ENCODE results near the gene ABLIM2.

ABLIM2 gene

GRCh38 chr4:8110071-8110986 lies 48.3 kb downstream of the ABLIM2 start:
- DNase-seq = peak in 3 of 10 donors; percentile 64 to 72 (median 65)
- intact Hi-C loops (cut with DNase I) = no loop called here

- peak in 3 of 10 donors; percentile 46 to 78 (median 77) for DNase-seq
- intact Hi-C loops (cut with DNase I) = no loop called here
These were observed 49.1 kb downstream of the ABLIM2 start for GRCh38 chr4:8109406-8110065.

- intact Hi-C loops (cut with DNase I) = no loop called here
- DNase-seq = peak in 3 of 10 donors; percentile 23 to 74 (median 67)
These were observed 49.6 kb downstream of the ABLIM2 start for GRCh38 chr4:8108991-8109390.

- intact Hi-C loops (cut with DNase I) = no loop called here
These were observed 50.4 kb downstream of the ABLIM2 start for GRCh38 chr4:8108261-8108660.

GRCh38 chr4:8107146-8107657 lies 51.4 kb downstream of the ABLIM2 start:
- intact Hi-C loops (cut with DNase I) = no loop called here

More at GRCh38 chr4:8108261-8108660, 50.4 kb downstream of the ABLIM2 start:
- peak in 2 of 10 donors; percentile 71 to 76 for DNase-seq

GRCh38 chr4:8106451-8107025 lies 52.1 kb downstream of the ABLIM2 start:
- peak in 3 of 10 donors; percentile 31 to 72 (median 69) for DNase-seq
- intact Hi-C loops (cut with DNase I) = no loop called here

More at GRCh38 chr4:8107146-8107657, 51.4 kb downstream of the ABLIM2 start:
- DNase-seq = peak in 3 of 10 donors; percentile 49 to 52 (median 51)

- peak in 3 of 10 donors; percentile 60 to 78 (median 72) for DNase-seq
- intact Hi-C loops (cut with DNase I) = no loop called here
These were observed 53.1 kb downstream of the ABLIM2 start for GRCh38 chr4:8105306-8106100.

- intact Hi-C loops (cut with DNase I) = no loop called here
- DNase-seq = peak in 4 of 10 donors; percentile 28 to 77 (median 68)
These were observed 53.9 kb downstream of the ABLIM2 start for GRCh38 chr4:8104491-8105305.

GRCh38 chr4:8103421-8104390 lies 54.9 kb downstream of the ABLIM2 start:
- intact Hi-C loops (cut with DNase I) = no loop called here

GRCh38 chr4:8102831-8103230 lies 55.8 kb downstream of the ABLIM2 start:
- DNase-seq = peak in 4 of 10 donors; percentile 4 to 44 (median 28)
- intact Hi-C loops (cut with DNase I) = no loop called here

More at GRCh38 chr4:8103421-8104390, 54.9 kb downstream of the ABLIM2 start:
- peak in 4 of 10 donors; percentile 19 to 75 (median 59) for DNase-seq

GRCh38 chr4:8102076-8102355 lies 56.6 kb downstream of the ABLIM2 start:
- intact Hi-C loops (cut with DNase I) = no loop called here
- peak in 2 of 10 donors; percentile 37 to 54 for DNase-seq

- DNase-seq = peak in 4 of 10 donors; percentile 25 to 84 (median 73)
- intact Hi-C loops (cut with DNase I) = no loop called here
These were observed 57.2 kb downstream of the ABLIM2 start for GRCh38 chr4:8101213-8102075.

GRCh38 chr4:8099981-8100464 lies 58.6 kb downstream of the ABLIM2 start:
- intact Hi-C loops (cut with DNase I) = no loop called here
- DNase-seq = peak in 3 of 10 donors; percentile 52 to 67 (median 54)

GRCh38 chr4:8098506-8098905 lies 60.1 kb downstream of the ABLIM2 start:
- DNase-seq = peak in 3 of 10 donors; percentile 2 to 54 (median 3)
- intact Hi-C loops (cut with DNase I) = no loop called here

GRCh38 chr4:8097721-8098345 lies 60.8 kb downstream of the ABLIM2 start:
- intact Hi-C loops (cut with DNase I) = no loop called here
- DNase-seq = peak in 3 of 10 donors; percentile 46 to 66 (median 53)

GRCh38 chr4:8097141-8097541 lies 61.5 kb downstream of the ABLIM2 start:
- intact Hi-C loops (cut with DNase I) = no loop called here
- DNase-seq = peak in 3 of 10 donors; percentile 65 to 79 (median 71)

Data from posterior cingulate gyrus (tissue), 11 donors.